Fibroblast of villous mesenchyme (primary cell): Measurements from ENCODE around the gene MALSU1. TPM values are rescaled to one million over a fixed set of nuclear protein-coding genes. Genes with fewer than 3 reads are reported as not detected.

Experiments used
- DNase-seq: peaks from one replicate; pipeline ENCODE4 v3.0.0-alpha.2; 2010; ENCODE audit warnings: low read depth
- H3K4me3 ChIP-seq: 2 replicates; pipeline ENCODE4 v1.5.1; 2011; ENCODE audit warnings: low read depth, mild to moderate bottlenecking, low read length
- total RNA-seq: library from RNA; depleted of rRNA; stranded (reverse); fragments of >200 nt; gene quantifications from 2 replicates; pipeline ENCODE4 v1.2.3, GENCODE V29; 2012
- TF ChIP-seq, protein P1 (sequence below): IDR thresholded peaks from 2 replicates; pipeline ENCODE4 v1.5.1; 2012; ENCODE audit warnings: low read depth, mild to moderate bottlenecking, low read length; ENCODE audit not compliant: insufficient read depth

The MALSU1 gene
- total RNA-seq, 1 donor = 60.0 TPM

DNA sequence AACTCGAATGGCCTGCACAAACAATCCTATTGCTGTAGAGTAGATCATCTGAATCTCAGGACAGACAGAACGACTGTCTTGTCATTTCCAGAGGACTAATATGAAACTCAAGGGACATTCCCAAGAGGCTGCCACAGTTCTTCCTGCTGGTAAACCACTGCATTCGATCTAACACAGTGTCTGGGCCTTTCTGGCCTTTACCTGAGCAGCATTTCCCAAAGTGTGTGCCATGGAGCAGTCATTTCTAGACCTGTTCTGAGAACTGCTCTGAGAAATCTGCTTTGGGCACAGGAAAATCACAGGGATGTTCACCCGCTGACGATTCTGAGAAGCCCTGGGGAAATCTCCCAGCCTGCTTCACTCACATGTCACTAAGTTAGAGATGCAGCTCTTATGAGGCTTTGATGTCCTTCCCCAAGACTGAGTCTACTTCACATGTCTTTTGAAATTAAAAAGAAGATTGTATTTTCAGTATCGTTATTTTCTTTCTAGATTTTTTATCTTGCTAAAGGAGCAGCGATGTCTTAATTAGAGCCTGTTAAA lies 34.2 kb upstream of the MALSU1 start:
- no peak for DNase-seq
- H3K4me3 ChIP-seq = no peak overlapping the region
- TF ChIP-seq, protein P1, sequence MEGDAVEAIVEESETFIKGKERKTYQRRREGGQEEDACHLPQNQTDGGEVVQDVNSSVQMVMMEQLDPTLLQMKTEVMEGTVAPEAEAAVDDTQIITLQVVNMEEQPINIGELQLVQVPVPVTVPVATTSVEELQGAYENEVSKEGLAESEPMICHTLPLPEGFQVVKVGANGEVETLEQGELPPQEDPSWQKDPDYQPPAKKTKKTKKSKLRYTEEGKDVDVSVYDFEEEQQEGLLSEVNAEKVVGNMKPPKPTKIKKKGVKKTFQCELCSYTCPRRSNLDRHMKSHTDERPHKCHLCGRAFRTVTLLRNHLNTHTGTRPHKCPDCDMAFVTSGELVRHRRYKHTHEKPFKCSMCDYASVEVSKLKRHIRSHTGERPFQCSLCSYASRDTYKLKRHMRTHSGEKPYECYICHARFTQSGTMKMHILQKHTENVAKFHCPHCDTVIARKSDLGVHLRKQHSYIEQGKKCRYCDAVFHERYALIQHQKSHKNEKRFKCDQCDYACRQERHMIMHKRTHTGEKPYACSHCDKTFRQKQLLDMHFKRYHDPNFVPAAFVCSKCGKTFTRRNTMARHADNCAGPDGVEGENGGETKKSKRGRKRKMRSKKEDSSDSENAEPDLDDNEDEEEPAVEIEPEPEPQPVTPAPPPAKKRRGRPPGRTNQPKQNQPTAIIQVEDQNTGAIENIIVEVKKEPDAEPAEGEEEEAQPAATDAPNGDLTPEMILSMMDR = no peak

DNA sequence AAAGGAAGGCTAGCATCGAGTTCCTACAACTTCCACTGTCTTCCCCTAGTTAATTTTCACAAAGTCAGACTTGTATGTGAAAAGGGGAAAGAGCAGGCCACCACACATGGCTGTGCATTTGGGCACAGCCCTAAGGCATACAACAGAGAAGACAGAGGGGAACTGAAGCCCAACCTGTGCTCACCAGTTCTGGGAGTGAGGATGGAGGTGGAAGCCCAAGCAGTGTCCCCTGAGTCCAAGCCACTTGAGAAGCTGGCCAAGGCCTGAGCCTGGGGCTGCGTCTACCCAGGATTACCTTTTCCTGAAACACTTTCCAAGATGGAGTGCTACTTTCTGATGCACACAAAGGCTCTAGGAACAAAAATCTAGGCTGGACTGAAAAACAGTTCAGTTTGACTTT lies 32.2 kb upstream of the MALSU1 start:
- DNase-seq = no peak
- H3K4me3 ChIP-seq = no peak overlapping the region
- TF ChIP-seq, protein P1 = no peak

DNA sequence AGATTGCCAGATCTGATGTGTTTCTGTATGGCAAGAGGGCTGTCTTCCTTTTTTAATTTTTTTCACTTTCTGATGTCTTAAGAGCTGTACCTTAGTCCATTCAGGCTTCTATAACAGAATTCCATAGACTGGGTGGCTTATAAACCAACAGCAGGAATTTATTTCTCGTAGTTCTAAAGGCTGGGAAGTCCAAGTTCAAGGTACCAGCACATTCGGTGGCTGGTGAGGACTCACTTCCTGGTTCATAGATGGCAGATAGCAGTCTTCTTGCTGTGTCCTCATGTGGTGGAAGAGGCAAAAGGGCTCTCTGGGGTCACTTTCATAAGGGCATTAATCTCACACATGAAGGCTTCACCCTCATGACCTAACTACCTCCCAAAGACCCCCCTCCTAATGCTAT lies 31.8 kb upstream of the MALSU1 start:
- no peak overlapping the region for H3K4me3 ChIP-seq
- no peak for DNase-seq
- TF ChIP-seq, protein P1 = no peak

DNA sequence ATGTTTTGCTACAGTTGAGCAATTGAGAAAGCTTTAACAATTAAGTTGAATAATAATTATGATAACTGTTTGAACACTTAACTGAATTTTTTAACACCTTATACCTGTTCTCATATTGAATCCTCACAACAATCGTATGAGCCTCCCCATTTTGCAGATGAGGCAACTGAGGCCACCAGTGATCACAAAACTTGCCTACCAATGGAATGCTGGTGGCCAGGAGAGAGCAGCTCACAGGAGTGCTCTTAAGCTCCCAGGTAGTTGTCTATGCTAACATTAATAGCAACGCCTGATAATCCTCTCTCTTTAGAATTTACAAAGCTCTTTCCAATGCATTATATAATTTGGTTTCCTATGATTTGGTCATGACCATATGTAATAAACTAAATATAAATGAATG lies 31.0 kb upstream of the MALSU1 start:
- H3K4me3 ChIP-seq = no peak overlapping the region
- TF ChIP-seq, protein P1 = no peak
- DNase-seq = no peak

DNA sequence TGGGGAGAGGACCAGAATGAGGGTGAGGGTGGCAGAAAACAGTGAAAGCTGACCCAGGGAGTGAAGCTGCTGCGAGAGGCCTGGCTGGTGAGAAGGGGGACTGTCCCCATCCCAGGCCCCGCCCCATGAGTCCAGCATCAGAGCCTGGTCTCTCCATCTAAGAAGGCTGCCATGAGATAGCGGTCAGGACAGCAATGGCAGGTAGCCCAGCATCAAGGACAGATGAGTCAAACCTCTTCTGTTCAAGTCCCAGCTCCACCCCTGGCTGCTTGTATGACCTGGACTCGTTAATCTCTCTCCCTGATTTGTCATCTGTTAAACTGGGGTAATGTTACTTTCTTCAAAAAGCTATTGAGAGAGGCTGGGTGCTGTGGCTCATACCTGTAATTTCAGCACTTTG lies 30.4 kb upstream of the MALSU1 start:
- no peak for DNase-seq
- H3K4me3 ChIP-seq = no peak overlapping the region
- TF ChIP-seq, protein P1 = no peak

DNA sequence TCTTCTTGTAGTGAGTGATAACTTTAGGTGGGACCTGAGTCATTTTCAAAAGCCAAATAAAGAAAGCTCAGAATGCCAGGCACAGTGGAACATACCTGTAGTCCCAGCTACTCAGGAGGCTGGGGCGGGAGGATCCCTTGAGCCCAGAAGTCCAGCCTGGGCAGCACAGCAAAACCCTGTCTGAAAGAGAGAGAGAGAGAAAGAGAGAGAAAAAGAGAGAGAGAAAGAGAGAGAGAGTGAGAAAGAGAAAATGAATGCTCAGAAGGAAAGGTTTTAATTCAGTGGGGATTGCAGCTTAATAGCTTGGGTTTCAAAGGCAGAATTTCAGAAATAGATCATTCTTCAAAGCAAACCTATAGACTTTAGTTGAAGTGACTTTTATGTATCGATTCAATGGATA lies 26.9 kb upstream of the MALSU1 start:
- DNase-seq = no peak
- TF ChIP-seq, protein P1 = no peak
- H3K4me3 ChIP-seq = no peak overlapping the region

DNA sequence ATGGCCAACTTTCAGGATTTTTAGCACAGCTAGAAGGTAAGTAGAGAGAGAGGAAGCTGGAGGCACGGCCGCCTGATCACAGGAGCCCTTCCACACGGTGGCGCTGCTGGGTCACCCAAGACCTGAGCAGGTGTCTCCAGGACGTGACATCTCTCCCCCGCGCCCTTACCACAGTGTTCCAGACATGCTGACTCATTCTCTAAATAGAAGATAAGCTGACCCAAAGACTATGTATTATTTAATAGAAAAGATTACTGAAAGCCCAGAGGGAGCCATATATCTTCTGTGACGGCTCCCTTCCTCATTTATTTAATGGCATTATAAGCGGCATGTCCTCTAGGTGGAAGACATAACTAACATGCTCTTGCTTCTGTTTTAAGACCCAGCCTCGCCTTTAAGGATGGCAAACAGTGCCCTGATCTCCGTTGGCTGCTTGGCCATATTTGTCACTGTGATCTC lies 26.0 kb upstream of the MALSU1 start:
- H3K4me3 ChIP-seq = no peak overlapping the region
- DNase-seq = peak; percentile 94
- TF ChIP-seq, protein P1 = peak; percentile 86
